ENCODE results near the gene HRG.

HRG gene

GRCh38 chr3:186651678-186652215 lies 14.1 kb upstream of the HRG start:
- H3K9me2 ChIP-seq (replicated peaks; ENCODE audit: low read depth, low read length) = no peaks in the 10 kb centered on the region
- H3K4me2 ChIP-seq (ENCODE audit: low read depth, low read length, poor library complexity, severe bottlenecking) = no peak overlapping the region
- no peaks in the 10 kb centered on the region for H3K4me1 ChIP-seq (ENCODE audit: insufficient read depth, low read length, poor library complexity, severe bottlenecking)
- TF ChIP-seq EZH2phosphoT487 (IDR thresholded peaks at IDR 0.05; ENCODE audit: borderline replicate concordance) (no peak), CTCF (conservative IDR thresholded peaks at IDR 0.05; ENCODE audit: low read length) (no peak)
- no peaks in the 10 kb centered on the region for H3K27me3 ChIP-seq (ENCODE audit: insufficient read depth, low read length, poor library complexity, severe bottlenecking)
- H4K20me1 ChIP-seq (ENCODE audit: insufficient read depth, low read length, poor library complexity, severe bottlenecking) = no peaks in the 10 kb centered on the region
- no peaks in the 10 kb centered on the region for H3K36me3 ChIP-seq (ENCODE audit: insufficient read depth, low read length)
- no peaks in the 10 kb centered on the region for H3K9me3 ChIP-seq (ENCODE audit: insufficient read depth, low read depth, low read length)
- no peak overlapping the region for H2AFZ ChIP-seq (ENCODE audit: low read length)
- no peak overlapping the region for H3K4me3 ChIP-seq (ENCODE audit: low read length, poor library complexity, severe bottlenecking)
- no peaks in the 10 kb centered on the region for H3K79me2 ChIP-seq (ENCODE audit: insufficient read depth, low read length)
- no peak overlapping the region for H3K9ac ChIP-seq (ENCODE audit: low read depth, low read length, poor library complexity, severe bottlenecking)
- no peaks in the 10 kb centered on the region for H3F3A ChIP-seq (ENCODE audit: low read depth)

GRCh38 chr3:186653080-186653707 lies 12.6 kb upstream of the HRG start:
- H3K4me2 ChIP-seq (ENCODE audit: low read depth, low read length, poor library complexity, severe bottlenecking) = no peak overlapping the region
- no peaks in the 10 kb centered on the region for H3K9me2 ChIP-seq (replicated peaks; ENCODE audit: low read depth, low read length)
- no peak overlapping the region for H3K4me3 ChIP-seq (ENCODE audit: low read length, poor library complexity, severe bottlenecking)
- TF ChIP-seq EZH2phosphoT487 (IDR thresholded peaks at IDR 0.05; ENCODE audit: borderline replicate concordance) = no peak
- TF ChIP-seq CTCF (conservative IDR thresholded peaks at IDR 0.05; ENCODE audit: low read length) = no peak
- no peaks in the 10 kb centered on the region for H3K36me3 ChIP-seq (ENCODE audit: insufficient read depth, low read length)
- no peaks in the 10 kb centered on the region for H3F3A ChIP-seq (ENCODE audit: low read depth)
- no peaks in the 10 kb centered on the region for H3K4me1 ChIP-seq (ENCODE audit: insufficient read depth, low read length, poor library complexity, severe bottlenecking)
- no peaks in the 10 kb centered on the region for H4K20me1 ChIP-seq (ENCODE audit: insufficient read depth, low read length, poor library complexity, severe bottlenecking)
- H3K27me3 ChIP-seq (ENCODE audit: insufficient read depth, low read length, poor library complexity, severe bottlenecking) = no peaks in the 10 kb centered on the region
- H3K79me2 ChIP-seq (ENCODE audit: insufficient read depth, low read length) = no peaks in the 10 kb centered on the region
- H2AFZ ChIP-seq (ENCODE audit: low read length) = no peak overlapping the region
- H3K9ac ChIP-seq (ENCODE audit: low read depth, low read length, poor library complexity, severe bottlenecking) = no peak overlapping the region
- H3K9me3 ChIP-seq (ENCODE audit: insufficient read depth, low read depth, low read length) = no peaks in the 10 kb centered on the region

GRCh38 chr3:186653984-186654383 lies 11.8 kb upstream of the HRG start:
- Histone ChIP-seq H3K4me2 (ENCODE audit: low read depth, low read length, poor library complexity, severe bottlenecking) (no peak overlapping the region), H2AFZ (ENCODE audit: low read length) (no peak overlapping the region), H3K9ac (ENCODE audit: low read depth, low read length, poor library complexity, severe bottlenecking) (no peak overlapping the region), H3K79me2 (ENCODE audit: insufficient read depth, low read length) (no peaks in the 10 kb centered on the region), H3K4me3 (ENCODE audit: low read length, poor library complexity, severe bottlenecking) (no peak overlapping the region), H3K4me1 (ENCODE audit: insufficient read depth, low read length, poor library complexity, severe bottlenecking) (no peaks in the 10 kb centered on the region), H3F3A (ENCODE audit: low read depth) (no peaks in the 10 kb centered on the region), H3K9me3 (ENCODE audit: insufficient read depth, low read depth, low read length) (no peaks in the 10 kb centered on the region), H3K36me3 (ENCODE audit: insufficient read depth, low read length) (no peaks in the 10 kb centered on the region), H3K9me2 (replicated peaks; ENCODE audit: low read depth, low read length) (no peaks in the 10 kb centered on the region), H4K20me1 (ENCODE audit: insufficient read depth, low read length, poor library complexity, severe bottlenecking) (no peaks in the 10 kb centered on the region), H3K27me3 (ENCODE audit: insufficient read depth, low read length, poor library complexity, severe bottlenecking) (no peaks in the 10 kb centered on the region)
- TF ChIP-seq CTCF (conservative IDR thresholded peaks at IDR 0.05; ENCODE audit: low read length) (no peak), EZH2phosphoT487 (IDR thresholded peaks at IDR 0.05; ENCODE audit: borderline replicate concordance) (no peak)
